GM23338 (cell line): ENCODE results near the gene NELFA. TPM values are rescaled to one million over a fixed set of nuclear protein-coding genes. Genes with fewer than 3 reads are reported as not detected.

Source experiments
- ATAC-seq: fragments of 200-7000 bp; cut with Tn5 transposase; 3 replicates; pipeline ENCODE4 v1.9.1; 2020
- DNase-seq: peaks from one replicate; pipeline ENCODE4 v3.0.0-alpha.2; 2015; ENCODE audit warnings: low spot score
- H2AFZ ChIP-seq: fragments of 200-600 bp; sonication (generic); 2 replicates; pipeline ENCODE4 v1.8.0; 2016; ENCODE audit warnings: antibody characterized with exemption, mild to moderate bottlenecking, moderate library complexity
- H3F3A ChIP-seq: fragments of 200-600 bp; sonication (generic); replicated peaks from 2 replicates; pipeline ENCODE4 v1.8.0; 2017; ENCODE audit warnings: antibody characterized with exemption, mixed run types, low read depth
- H3K27ac ChIP-seq: fragments of 200-600 bp; sonication (generic); 2 replicates; pipeline ENCODE4 v1.6.1; 2016; ENCODE audit warnings: low read depth
- H3K27me3 ChIP-seq: fragments of 200-600 bp; sonication (generic); 2 replicates; pipeline ENCODE4 v1.8.0; 2016; ENCODE audit warnings: mild to moderate bottlenecking, mixed run types, moderate library complexity; ENCODE audit not compliant: insufficient read depth
- H3K36me3 ChIP-seq: fragments of 200-600 bp; sonication (generic); 2 replicates; pipeline ENCODE4 v1.8.0; 2016; ENCODE audit warnings: mild to moderate bottlenecking; ENCODE audit not compliant: insufficient read depth
- H3K4me1 ChIP-seq: fragments of 200-600 bp; sonication (generic); 2 replicates; pipeline ENCODE4 v1.8.0; 2016; ENCODE audit warnings: mild to moderate bottlenecking, moderate library complexity; ENCODE audit not compliant: insufficient read depth
- H3K4me2 ChIP-seq: fragments of 200-600 bp; sonication (generic); 2 replicates; pipeline ENCODE4 v1.7.1; 2017; ENCODE audit warnings: mixed run types
- H3K4me3 ChIP-seq: fragments of 200-600 bp; sonication (generic); 2 replicates; pipeline ENCODE4 v1.6.1; 2016; ENCODE audit warnings: mixed run types
- H3K79me2 ChIP-seq: fragments of 200-600 bp; sonication (generic); replicated peaks from 2 replicates; pipeline ENCODE4 v1.8.0; 2017; ENCODE audit warnings: mild to moderate bottlenecking; ENCODE audit not compliant: insufficient read depth
- H3K9me2 ChIP-seq: fragments of 200-600 bp; sonication (generic); 2 replicates; pipeline ENCODE4 v1.8.0; 2017; ENCODE audit not compliant: insufficient read depth
- H4K20me1 ChIP-seq: fragments of 200-600 bp; sonication (generic); replicated peaks from 2 replicates; pipeline ENCODE4 v1.8.0; 2017; ENCODE audit warnings: mild to moderate bottlenecking; ENCODE audit not compliant: insufficient read depth
- H3K27ac Mint-ChIP-seq: 2 replicates; pipeline ENCODE4 v1.8.0; 2020; ENCODE audit warnings: inconsistent platforms, mild to moderate bottlenecking, moderate library complexity, mixed read lengths
- H3K27me3 Mint-ChIP-seq: 3 replicates; pipeline ENCODE4 v1.8.0; 2022; ENCODE audit warnings: low read depth, mild to moderate bottlenecking, moderate library complexity, mixed read lengths, inconsistent platforms; ENCODE audit not compliant: insufficient read depth, poor library complexity
- H3K36me3 Mint-ChIP-seq: 3 replicates; pipeline ENCODE4 v1.8.0; 2021; ENCODE audit warnings: low read depth, mild to moderate bottlenecking, inconsistent platforms, moderate library complexity, mixed read lengths
- H3K4me1 Mint-ChIP-seq: 3 replicates; pipeline ENCODE4 v1.8.0; 2020; ENCODE audit warnings: mild to moderate bottlenecking, inconsistent platforms, mixed read lengths
- H3K4me3 Mint-ChIP-seq: 3 replicates; pipeline ENCODE4 v1.8.0; 2021; ENCODE audit warnings: moderate library complexity, mild to moderate bottlenecking, inconsistent platforms, mixed read lengths
- H3K9me3 Mint-ChIP-seq: 3 replicates; pipeline ENCODE4 v1.8.0; 2020; ENCODE audit warnings: moderate library complexity, mild to moderate bottlenecking, inconsistent platforms, mixed read lengths
- CTCF ChIP-seq, 2 experiments: fragments of 200-600 bp in 1 of 2; sonication (generic) in 1 of 2; conservative IDR thresholded peaks; 2 replicates each; pipeline versions ENCODE4 v1.5.1 to v1.6.1; 2016 to 2017; ENCODE audit warnings: antibody characterized with exemption in 2 of 2, low read depth in 2 of 2, mild to moderate bottlenecking in 2 of 2, moderate library complexity in 1 of 2
- EZH2 ChIP-seq: fragments of 200-600 bp; sonication (generic); IDR thresholded peaks from one replicate; pipeline ENCODE4 v1.8.0; 2017; ENCODE audit warnings: antibody characterized with exemption, mild to moderate bottlenecking, low read depth; ENCODE audit not compliant: unreplicated experiment
- EZH2phosphoT487 ChIP-seq: fragments of 200-600 bp; sonication (generic); IDR thresholded peaks from one replicate; pipeline ENCODE4 v1.8.1; 2018; ENCODE audit warnings: antibody characterized with exemption; ENCODE audit not compliant: unreplicated experiment
- JUNB ChIP-seq: IDR thresholded peaks from one replicate; pipeline ENCODE4 v1.6.1; 2016; ENCODE audit warnings: antibody characterized with exemption; ENCODE audit not compliant: unreplicated experiment
- NANOG ChIP-seq: IDR thresholded peaks from 2 replicates; pipeline ENCODE4 v1.6.1; 2016; ENCODE audit warnings: antibody characterized with exemption, borderline replicate concordance
- REST ChIP-seq: IDR thresholded peaks from one replicate; pipeline ENCODE4 v1.6.1; 2018; ENCODE audit warnings: antibody characterized with exemption; ENCODE audit not compliant: unreplicated experiment
- STAT1 ChIP-seq: IDR thresholded peaks from one replicate; pipeline ENCODE4 v1.6.1; 2016; ENCODE audit warnings: antibody characterized with exemption; ENCODE audit not compliant: unreplicated experiment
- ZNF331 ChIP-seq: fragments of 250-450 bp; sonication (Bioruptor Pico); IDR thresholded peaks from 2 replicates; pipeline ENCODE4 v1.5.0; 2020; ENCODE audit warnings: low read depth, mild to moderate bottlenecking, moderate library complexity
- ZNF462 ChIP-seq: fragments of 250-450 bp; sonication (Bioruptor Pico); IDR thresholded peaks from 2 replicates; pipeline ENCODE4 v1.5.0; 2020; ENCODE audit warnings: mild to moderate bottlenecking, moderate library complexity
- polyA plus RNA-seq: library from polyadenylated mRNA; unstranded; fragments of >200 nt; fragmentation: Nextera tagmentation; extraction: Ambion mirVana; gene quantifications from 2 replicates; pipeline ENCODE4 v1.2.1, GENCODE V29; 2016
- total RNA-seq: library from RNA; depleted of rRNA; stranded (reverse); fragments of >200 nt; shearing (Covaris generic); gene quantifications from 2 replicates; pipeline ENCODE4 v1.2.3, GENCODE V29; 2014

Gene NELFA
- total and polyA plus RNA-seq, 2 experiments from 2014 or later, result 62.8 to 63.3 TPM

GRCh38 chr4:1960170-1960825 is 48.5 kb downstream of the NELFA start:
- H3K9me3 Mint-ChIP-seq, result no peaks in the 10 kb centered on the region
- H3K4me2 ChIP-seq, result no peak overlapping the region
- no peak overlapping the region for H3K4me3 Mint-ChIP-seq

More at GRCh38 chr4:1960170-1960825, 48.5 kb downstream of the NELFA start:
- Mint-ChIP-seq H3K4me1 (peaks cover 4% of the 10 kb centered on the region), H3K27me3 (peaks cover 3% of the 10 kb centered on the region), H3K27ac (no peak overlapping the region), H3K36me3 (peaks cover 66% of the 10 kb centered on the region)
- Histone ChIP-seq H3K4me3 (no peak overlapping the region), H3F3A (no peaks in the 10 kb centered on the region), H3K9me2 (no peaks in the 10 kb centered on the region), H3K27ac (no peak overlapping the region), H3K36me3 (peaks cover 11% of the 10 kb centered on the region), H2AFZ (no peak overlapping the region), H3K4me1 (no peaks in the 10 kb centered on the region), H3K79me2 (no peaks in the 10 kb centered on the region), H3K27me3 (no peaks in the 10 kb centered on the region), H4K20me1 (peaks cover 16% of the 10 kb centered on the region)
- TF ChIP-seq CTCF (conservative IDR thresholded peaks at IDR 0.05; ENCODE audit: low read depth in 2 of 2) (no peak), JUNB (no peak), EZH2phosphoT487 (no peak), NANOG (no peak), STAT1 (no peak), ZNF462 (CRISPR knock-in tag) (no peak), ZNF331 (CRISPR knock-in tag) (no peak), REST (no peak), EZH2 (no peak)
- DNase-seq, result no peak
- no peak for ATAC-seq
